ENCODE data around the gene NUP205.
A peak's percentile ranks its signal among the peaks of the same experiment; 100 is the strongest.
"Not testable (repeated sequence)": the region's sequence is repeated elsewhere in the genome, so short reads cannot be mapped to it uniquely, and the experiment has no call there.

NUP205 gene

DNA sequence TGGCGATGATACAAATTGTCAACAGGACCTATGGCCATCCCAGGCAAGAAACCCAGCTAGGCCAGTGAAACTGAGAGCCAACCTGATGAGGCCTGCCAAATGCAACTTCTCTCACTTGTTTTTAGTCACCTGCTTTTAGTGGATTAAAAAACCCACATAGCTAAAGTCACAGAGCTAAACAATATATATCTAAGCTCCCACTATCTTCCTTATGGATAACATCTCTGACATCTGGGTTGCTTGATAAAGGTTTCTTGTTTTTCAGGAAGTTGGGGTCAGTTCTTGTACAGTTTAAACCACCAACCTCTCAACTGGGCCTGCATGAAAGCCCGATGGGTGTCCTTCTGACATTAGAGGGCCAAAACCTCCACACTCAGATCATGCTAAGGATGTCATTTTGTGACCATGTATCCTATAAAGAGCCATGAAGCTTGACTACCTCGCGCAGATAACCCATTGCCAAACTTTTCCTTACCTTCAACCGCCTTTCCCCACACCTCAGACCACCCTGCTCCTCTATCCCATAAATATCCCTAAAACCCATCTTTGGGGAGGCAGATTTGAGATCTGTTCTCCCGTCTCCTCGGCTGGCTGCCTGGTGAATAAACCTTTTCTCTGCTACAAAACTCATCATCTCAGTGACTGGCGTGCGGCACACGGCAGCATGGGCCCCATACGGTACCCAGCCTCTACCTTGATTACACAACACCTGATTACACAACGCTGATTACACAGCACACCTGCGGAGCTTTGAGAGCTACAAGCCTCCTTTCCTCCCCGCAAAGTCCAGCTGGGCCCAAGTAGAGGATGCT lies 103.8 kb downstream of the NUP205 start:
- DNase-seq (ENCODE audit: insufficient read length) = no peak
- no peak for FAIRE-seq
- TF ChIP-seq POLR2AphosphoS5 (IDR thresholded peaks at IDR 0.05; ENCODE audit: low read depth, low read length) (no peak), TAF1 (IDR thresholded peaks at IDR 0.05; ENCODE audit: borderline replicate concordance, low read depth, low read length) (no peak), POLR2A (IDR thresholded peaks at IDR 0.05; ENCODE audit: low read depth, low read length) (no peak)

DNA sequence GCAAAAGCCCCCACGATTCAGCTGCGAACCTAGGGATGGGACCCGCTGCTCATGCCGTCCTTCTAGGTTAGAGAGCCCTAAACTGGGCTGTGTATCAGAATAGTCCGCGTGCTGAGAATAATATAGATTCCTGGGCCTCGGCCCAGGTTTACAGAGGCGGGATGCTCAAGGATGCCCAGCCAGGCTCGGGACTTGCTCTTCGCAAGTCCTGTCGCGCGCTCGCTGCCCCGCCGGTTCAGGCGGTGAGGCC lies 104.3 kb downstream of the NUP205 start:
- DNase-seq (ENCODE audit: insufficient read length) (no peak), FAIRE-seq (no peak)
- TF ChIP-seq POLR2A (IDR thresholded peaks at IDR 0.05; ENCODE audit: low read depth, low read length) (no peak), TAF1 (IDR thresholded peaks at IDR 0.05; ENCODE audit: borderline replicate concordance, low read depth, low read length) (no peak), POLR2AphosphoS5 (IDR thresholded peaks at IDR 0.05; ENCODE audit: low read depth, low read length) (no peak)

DNA sequence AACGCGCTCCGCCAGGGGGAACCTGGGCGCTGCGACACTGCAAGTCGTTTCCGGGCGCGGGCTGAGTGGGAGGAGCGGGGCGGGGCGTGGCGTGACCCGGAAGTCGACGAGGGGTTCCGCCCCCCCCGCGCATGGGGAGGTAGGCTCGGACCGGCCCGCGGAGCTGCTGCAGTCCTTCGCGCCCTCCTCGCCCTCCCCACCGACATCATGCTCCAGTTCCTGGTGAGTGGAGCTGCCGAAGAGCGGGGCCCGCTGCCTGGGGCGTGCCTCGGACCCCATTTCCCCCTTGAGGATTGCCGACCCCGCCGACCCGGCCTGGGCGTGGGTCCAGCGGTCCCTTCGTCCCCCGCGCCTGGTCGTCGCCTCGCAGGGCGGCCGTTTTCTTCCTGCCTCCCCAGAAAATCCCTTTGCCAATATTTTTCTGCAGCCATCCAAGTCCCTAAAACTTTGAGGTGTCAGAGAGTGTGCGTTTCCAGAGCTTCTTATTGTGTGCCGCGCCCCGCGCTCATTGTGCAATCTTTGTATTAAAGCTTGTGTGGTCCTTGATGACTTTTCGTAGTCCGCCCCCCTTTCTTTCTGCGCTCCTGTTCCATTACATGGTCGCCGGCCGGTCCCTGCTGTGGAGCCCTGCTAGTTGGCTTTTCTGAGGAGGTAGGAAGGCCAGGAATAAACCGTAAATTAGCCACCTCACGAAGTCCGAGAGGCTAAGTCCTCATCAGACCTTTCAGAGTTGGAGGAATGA lies 104.8 kb downstream of the NUP205 start, which contains the start of gene STMP1:
STMP1 (plus strand) TSS at position 142 of the 742 bp plus-strand sequence.
- TF ChIP-seq POLR2A (IDR thresholded peaks at IDR 0.05; ENCODE audit: low read depth, low read length) (peak; percentile 88), TAF1 (IDR thresholded peaks at IDR 0.05; ENCODE audit: borderline replicate concordance, low read depth, low read length) (peak; percentile 79), POLR2AphosphoS5 (IDR thresholded peaks at IDR 0.05; ENCODE audit: low read depth, low read length) (peak; percentile 79)
- peak; percentile 93 for FAIRE-seq
- DNase-seq (ENCODE audit: insufficient read length) = peak; percentile 90

DNA sequence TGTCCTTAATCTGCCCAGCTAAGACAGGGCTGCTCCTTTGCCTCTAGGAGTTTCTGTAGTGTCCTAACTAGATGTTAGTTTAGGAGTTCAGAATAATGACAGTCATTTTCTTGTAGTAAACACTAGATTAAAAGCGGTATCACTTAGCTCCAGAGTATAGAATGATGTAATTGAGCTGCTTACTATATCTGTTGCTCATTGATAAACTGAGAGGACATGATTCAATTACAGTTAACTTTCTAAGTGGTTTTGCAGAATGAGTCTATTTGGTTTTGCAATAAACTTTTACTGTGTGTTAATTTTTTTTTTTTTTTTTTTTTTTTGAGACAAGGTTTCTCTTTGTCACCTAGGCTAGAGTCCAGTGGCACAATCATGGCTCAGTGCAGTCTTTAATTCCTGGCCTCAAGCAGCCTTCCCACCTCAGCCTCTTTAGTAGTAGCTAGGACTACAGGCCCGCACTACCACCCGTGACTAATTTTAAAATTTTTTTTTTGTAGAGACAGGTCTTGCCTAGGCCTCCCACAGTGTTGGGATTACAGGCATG lies 106.4 kb downstream of the NUP205 start:
- TF ChIP-seq TAF1 (IDR thresholded peaks at IDR 0.05; ENCODE audit: borderline replicate concordance, low read depth, low read length) = no peak
- no peak for TF ChIP-seq POLR2A (IDR thresholded peaks at IDR 0.05; ENCODE audit: low read depth, low read length)
- no peak for TF ChIP-seq POLR2AphosphoS5 (IDR thresholded peaks at IDR 0.05; ENCODE audit: low read depth, low read length)
- FAIRE-seq (no peak), DNase-seq (ENCODE audit: insufficient read length) (no peak)

DNA sequence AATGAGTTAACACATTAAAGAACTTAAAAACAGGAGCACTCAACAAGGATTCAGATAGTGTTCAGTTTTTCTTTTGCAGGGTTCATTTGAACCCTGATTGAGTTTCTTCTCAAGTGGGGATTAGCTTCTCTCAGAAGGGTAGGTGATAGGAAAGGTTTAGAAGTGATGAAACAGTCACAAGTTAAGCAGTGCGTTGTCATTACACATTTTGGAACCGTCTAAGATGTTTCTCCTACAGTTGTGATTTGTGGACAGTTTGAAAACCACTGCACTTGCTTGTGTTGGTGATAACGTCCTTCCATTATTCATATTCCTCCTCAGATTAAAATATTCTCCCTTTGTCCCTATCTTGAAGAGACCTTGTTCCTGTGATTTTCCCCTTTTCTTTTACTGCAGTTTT lies 107.3 kb downstream of the NUP205 start:
- no peak for FAIRE-seq

DNA sequence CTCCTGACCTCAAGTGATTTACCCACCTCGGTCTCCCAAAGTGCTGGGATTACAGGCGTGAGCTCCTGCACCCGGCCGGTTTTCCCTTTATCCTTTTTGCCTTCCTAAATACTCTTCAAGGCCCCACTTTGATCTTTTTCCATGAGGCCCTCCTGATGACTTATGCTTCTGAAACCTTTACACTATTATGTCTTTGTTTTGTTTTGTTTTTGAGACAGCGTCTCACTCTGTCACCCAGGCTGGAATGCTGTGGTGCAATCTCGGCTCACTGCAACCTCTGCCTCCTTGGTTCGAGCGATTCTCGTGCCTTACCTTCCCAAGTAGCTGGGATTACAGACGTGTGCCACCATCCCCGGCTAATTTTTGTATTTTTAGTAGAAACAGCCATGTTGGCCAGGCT lies 108.4 kb downstream of the NUP205 start:
- no peak for FAIRE-seq
- no peak for DNase-seq (ENCODE audit: insufficient read length)
- TF ChIP-seq POLR2AphosphoS5 (IDR thresholded peaks at IDR 0.05; ENCODE audit: low read depth, low read length) (no peak), TAF1 (IDR thresholded peaks at IDR 0.05; ENCODE audit: borderline replicate concordance, low read depth, low read length) (no peak), POLR2A (IDR thresholded peaks at IDR 0.05; ENCODE audit: low read depth, low read length) (no peak)

More for the DNA sequence above, 107.3 kb downstream of the NUP205 start:
- no peak for TF ChIP-seq POLR2A (IDR thresholded peaks at IDR 0.05; ENCODE audit: low read depth, low read length)
- no peak for TF ChIP-seq POLR2AphosphoS5 (IDR thresholded peaks at IDR 0.05; ENCODE audit: low read depth, low read length)
- no peak for TF ChIP-seq TAF1 (IDR thresholded peaks at IDR 0.05; ENCODE audit: borderline replicate concordance, low read depth, low read length)
- no peak for DNase-seq (ENCODE audit: insufficient read length)

DNA sequence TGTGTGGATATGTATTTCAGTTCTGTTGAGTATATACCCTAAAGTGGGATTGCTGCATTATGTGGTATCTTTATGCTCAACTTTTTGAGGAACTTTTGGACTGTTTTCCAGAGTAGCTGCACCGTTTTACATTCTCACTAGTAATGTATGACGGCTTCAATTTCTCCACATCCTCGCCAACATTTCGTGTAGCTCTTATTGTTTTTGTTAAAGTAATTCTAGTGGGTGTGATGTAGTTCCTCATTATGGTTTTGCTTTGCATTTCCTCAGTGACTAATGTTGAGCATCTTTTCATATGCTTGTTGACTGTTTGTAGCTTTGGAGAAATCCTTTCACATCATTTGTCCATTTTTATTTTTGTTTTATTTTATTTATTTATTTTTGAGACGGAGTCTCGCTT lies 109.1 kb downstream of the NUP205 start:
- no peak for DNase-seq (ENCODE audit: insufficient read length)
- TF ChIP-seq POLR2A (IDR thresholded peaks at IDR 0.05; ENCODE audit: low read depth, low read length) (no peak), POLR2AphosphoS5 (IDR thresholded peaks at IDR 0.05; ENCODE audit: low read depth, low read length) (no peak), TAF1 (IDR thresholded peaks at IDR 0.05; ENCODE audit: borderline replicate concordance, low read depth, low read length) (no peak)
- no peak for FAIRE-seq

DNA sequence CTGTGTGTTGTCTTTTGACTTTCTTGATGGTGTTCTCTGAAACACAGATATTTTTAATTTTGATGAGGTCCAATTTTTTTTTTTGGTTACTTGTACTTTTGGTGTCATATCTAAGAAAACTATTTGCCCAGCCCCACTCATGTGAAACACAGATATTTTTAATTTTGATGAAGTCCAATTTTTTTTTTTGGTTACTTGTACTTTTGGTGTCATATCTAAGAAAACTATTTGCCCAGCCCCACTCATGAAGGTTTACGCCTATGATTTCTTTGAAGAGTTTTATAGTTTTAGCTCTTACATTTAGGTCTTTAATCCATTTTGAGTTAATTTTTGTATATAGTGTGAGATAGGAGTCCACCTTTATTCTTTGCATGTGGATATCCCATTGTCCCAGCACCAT lies 109.9 kb downstream of the NUP205 start:
- FAIRE-seq; DNase-seq (ENCODE audit: insufficient read length): not testable (repeated sequence)

DNA sequence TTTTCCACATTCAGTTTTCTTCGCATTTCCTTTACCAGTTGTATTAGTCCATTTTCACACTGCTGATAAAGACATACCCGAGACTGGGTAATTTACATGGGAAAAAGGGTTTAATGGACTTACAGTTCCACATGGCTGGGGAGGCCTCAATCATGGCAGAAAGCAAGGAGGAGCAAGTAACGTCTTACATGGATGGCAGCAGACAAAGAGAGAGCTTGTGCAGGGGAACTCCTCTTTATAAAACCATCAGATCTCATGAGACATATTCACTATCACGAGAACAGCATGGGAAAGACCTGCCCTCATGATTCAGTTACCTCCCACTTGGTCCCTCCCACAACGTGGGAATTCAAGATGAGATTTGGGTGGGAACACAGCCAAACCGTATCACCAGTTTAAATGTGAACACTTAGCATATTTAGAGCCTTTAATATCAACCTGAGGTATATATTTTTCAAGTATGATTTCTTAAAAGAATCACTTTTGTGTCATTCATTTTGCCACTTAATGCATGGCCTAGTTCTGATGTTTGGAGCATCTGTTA lies 111.2 kb downstream of the NUP205 start:
- not testable (repeated sequence) for FAIRE-seq; DNase-seq (ENCODE audit: insufficient read length)

DNA sequence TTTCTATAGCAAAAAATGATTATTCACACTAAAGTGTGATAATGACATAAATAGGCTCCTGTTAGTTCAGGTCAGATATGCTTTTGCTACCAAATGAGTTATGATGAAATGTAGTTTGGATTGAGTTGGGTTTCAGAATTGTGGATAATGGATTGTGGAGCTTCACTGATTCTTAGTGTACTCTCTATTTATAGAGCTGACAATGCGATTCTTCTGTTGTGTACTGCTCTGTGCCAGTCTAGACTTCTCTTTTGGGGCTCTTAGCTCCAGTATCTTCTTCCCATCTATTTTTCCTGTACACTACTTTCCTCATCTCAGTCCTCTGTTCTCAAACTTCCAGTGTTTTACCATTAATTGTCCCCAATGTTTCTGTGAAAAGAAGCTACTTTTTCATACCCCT lies 112.1 kb downstream of the NUP205 start:
- no peak for DNase-seq (ENCODE audit: insufficient read length)
- no peak for TF ChIP-seq POLR2A (IDR thresholded peaks at IDR 0.05; ENCODE audit: low read depth, low read length)
- no peak for TF ChIP-seq TAF1 (IDR thresholded peaks at IDR 0.05; ENCODE audit: borderline replicate concordance, low read depth, low read length)
- TF ChIP-seq POLR2AphosphoS5 (IDR thresholded peaks at IDR 0.05; ENCODE audit: low read depth, low read length) = no peak
- no peak for FAIRE-seq

DNA sequence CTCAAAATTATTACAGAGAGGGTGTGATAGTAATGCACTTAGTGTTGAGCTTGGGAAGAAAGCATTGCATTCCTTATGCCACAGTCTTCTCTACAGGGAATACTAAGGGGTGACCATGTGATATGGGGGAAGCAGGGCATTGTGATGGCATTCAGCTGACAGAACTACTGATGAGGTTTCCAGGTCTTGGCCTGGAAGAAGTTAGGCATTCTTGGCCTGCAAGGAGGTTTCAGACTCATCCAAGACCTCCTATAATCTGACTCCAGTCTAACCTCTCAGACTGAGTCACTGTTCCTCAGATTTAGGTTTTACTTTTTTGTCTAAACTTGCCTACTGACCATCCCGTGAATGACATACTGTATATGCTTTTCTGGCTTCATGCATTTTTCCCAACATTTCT lies 112.5 kb downstream of the NUP205 start:
- FAIRE-seq = no peak
- DNase-seq (ENCODE audit: insufficient read length) = no peak
- no peak for TF ChIP-seq TAF1 (IDR thresholded peaks at IDR 0.05; ENCODE audit: borderline replicate concordance, low read depth, low read length)
- TF ChIP-seq POLR2AphosphoS5 (IDR thresholded peaks at IDR 0.05; ENCODE audit: low read depth, low read length) = no peak
- TF ChIP-seq POLR2A (IDR thresholded peaks at IDR 0.05; ENCODE audit: low read depth, low read length) = no peak

Data from GM12892 (cell line).